SW480 (cell line): Measurements from ENCODE around the gene PEG3.
"Not testable (repeated sequence)": the region's sequence is repeated elsewhere in the genome, so short reads cannot be mapped to it uniquely, and the experiment has no call there.

ENCODE experiments used
- DNase-seq: peaks from one replicate; pipeline ENCODE4 v3.0.0-alpha.2; 2016; ENCODE audit warnings: low spot score

The PEG3 gene

DNA sequence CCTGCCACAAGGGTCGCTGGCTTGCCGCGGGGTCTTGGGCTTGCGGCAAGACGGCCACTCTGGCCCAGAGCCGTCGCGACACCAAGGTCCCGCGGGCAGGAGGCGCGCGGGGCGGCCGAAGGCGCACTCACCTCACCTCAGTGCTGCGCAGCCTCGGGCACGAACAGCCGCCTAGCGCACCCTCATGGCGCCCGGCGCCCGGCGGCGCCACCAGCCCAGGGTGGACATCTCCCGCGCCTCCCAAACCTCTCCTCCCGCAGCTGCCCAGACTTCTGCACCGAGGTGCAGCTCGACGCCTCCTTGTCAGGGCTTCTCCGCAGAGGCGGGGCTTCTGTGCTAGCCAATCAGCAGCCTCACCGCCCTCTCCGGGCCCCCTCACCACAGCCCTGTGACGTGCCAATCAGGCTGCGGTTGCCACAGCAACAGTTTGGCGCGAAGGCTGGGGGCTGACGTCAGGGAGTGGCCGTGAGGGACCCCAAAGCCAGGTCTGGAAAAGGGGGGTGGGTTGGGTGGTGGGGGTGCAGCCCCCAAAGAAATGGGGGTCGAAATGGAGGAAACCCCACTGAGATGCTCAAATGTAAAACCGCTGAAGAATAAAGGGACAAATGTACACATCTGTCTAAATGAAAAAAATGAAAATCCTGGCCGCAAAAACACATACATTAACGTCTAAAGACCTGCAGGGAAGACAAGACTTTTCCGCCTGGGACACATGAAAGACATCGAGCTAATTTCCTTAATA, at the start of gene PEG3, which contains the start of gene ZIM2:
TSS of gene PEG3 (minus strand) at position 276 of the 742 bp plus-strand sequence. CDS start 16,071 bp downstream, outside the sequence.
TSS of gene ZIM2 (minus strand) at position 276 of the 742 bp plus-strand sequence. CDS start 16,449 bp downstream, outside the sequence.
- no peak for DNase-seq

DNA sequence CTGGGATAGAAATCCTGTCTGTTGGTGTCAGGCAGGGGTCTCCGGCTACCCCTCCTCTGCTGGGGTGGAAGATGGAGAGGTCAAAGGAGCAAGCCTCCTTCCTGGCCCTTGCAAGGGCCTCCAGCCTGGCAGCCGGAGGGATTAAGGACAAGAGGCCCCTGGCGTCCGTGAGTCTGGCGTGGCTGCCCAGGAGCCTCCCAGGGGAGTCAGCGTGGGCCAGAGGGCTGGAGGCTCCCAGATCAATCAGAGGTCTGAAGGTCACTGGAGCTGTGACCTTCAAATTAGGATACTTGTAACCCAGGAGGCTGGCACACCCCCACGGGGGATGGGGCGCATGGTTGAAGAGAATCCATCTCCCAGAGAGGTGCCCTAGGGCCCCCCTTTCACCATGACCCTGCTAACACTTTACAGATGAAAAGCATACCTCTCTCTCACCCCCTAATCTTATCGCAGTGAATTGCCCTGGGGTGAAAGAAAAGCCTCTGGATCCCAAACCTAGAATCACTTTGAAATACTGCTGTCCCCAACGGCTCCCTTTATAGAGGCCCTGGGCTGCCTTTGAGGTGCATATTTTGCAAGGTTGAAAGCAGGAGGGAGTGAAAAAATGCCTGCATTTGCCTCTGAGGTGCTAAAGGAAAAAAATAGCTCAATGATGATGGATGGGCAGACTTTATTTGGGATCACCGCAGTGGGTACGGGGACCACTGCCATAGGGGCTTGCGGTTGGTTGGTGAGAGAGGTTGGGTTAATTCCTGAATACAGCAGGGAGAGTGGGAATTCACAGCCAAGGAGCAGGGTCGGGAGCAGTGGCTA, 44.9 kb upstream of the PEG3 start:
- DNase-seq = no peak

DNA sequence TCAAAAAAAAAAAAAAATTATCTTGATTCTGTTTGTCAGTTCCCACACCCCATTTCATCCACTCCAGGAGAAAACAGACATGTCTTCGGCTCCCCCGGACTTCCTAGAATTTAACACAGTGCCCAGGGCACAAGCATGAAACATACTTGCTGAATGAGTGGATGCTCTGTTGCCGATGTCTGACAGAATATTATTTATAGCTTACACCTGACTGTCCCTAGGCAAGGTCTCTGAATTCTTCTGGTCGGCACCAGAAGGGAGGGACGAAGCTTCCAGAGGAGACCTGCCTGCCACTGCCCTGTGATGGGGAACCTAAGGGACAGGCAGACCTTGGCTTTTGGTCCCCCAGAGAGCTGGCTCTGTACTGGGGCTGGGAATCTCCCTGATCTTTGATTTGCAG, 43.9 kb upstream of the PEG3 start:
- no peak for DNase-seq

DNA sequence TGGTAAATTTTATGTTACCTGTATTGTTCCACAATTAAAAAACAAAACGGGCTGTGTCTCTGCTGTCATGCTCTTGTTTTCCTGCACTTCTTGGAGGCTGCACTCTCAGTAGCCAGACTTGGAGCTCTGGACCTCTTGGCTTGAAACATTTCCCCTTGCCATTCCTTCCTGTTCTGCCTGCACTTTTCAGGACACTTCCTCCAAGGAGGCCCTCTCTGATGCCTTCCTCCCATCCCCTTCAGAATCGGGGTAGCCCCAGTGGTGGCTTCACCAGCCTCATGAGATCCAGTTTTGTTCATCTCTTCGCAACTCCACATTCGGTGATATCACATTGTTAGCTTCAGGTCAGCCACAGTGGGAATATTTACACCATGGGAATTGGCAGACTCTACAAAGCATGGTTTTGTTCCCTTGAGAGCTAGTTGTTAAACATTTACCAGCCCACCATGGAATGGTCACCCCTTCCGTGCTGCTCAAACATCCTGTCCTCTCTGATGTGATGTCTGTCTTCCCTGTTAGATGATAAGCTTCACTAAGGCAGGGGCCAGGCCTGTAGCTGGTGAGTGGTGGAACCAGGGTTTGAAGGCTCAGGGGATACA, 40.2 kb upstream of the PEG3 start:
- DNase-seq = no peak

DNA sequence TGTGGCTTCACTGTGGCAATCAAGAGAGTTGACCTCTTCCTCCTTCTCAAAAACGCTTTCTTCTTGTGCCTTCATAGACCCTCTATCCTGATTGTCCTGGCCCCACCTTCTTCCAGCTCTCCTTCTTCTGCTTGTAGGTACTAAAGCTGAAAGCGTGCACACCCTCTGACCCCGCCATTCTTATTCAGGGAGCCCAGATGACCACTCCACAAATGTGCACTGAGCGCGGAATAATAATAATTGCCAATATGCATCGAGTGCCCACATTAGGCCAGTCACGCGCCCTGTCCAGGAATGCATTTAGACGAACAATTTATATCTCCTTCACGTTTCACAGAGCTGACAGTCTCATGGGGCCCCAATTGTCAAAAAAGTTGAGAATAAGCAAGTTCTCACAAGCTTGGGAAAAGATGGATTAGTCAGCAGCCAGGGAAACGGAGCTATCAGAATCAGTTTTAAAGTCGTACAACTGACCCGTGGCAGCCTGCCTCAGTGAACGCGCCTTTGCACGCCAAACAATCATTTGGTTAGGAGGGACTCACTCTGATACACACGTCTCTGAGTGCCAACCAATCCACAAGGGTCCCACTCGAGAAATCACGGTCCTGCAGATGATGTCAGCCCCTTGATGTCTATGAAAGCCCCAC, 36.7 kb upstream of the PEG3 start:
- no peak for DNase-seq

DNA sequence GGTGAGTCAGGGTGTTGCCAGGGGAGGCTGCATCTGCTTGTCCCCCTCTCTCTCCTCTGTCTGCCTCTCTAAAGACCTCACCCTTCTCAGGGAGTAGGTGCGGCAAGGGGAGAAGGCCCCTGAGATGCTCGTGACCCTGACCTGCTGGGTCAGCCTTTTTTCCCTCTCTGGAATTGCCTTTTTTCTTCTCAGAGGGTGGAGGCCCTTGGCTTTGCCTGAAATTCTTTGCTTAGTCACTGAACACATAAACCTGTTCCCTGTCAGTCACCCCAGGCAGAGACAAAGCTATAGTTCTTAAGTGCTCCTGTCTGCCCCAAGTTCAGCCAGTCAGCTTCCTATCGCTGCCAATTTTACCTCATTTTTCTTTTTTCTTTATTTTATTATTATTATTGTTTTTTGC, 35.2 kb upstream of the PEG3 start:
- no peak for DNase-seq

DNA sequence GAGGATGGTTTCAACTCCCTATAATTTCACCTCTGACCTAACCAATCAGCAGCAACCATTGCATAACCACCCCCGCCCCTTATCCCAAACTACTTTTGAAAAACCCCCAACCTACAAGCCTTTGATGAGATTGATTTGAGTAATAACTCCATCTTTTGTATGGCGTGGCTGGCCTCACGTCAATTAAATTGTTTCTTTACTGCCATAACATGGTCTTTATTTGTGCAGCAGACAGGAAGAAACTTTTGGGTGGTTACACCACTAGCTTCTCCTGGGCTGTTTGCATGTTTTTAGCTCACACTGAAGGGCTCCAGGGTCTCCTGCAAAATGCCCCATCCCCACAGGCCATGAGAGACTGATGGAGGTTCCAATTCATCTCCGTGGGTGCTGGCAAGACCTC, 34.0 kb upstream of the PEG3 start:
- DNase-seq = no peak

DNA sequence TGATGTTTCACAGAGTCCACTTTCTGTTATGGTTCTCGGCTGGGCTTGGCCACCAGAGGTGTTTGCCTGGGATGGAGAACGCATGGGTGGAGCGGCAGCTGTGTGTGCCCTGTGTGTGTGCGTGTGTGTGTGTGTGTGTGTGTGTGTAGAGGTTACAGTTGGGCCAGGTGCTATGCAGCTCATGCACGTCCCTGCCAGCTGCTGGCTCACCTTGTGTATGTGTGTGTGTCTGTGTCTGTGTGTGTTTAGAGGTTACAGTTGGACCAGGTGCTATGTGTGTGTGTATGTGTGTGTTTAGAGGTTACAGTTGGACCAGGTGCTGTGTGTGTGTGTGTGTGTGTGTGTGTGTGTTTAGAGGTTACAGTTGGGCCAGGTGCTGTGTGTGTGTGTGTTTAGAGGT, 33.0 kb upstream of the PEG3 start:
- DNase-seq = no peak

DNA sequence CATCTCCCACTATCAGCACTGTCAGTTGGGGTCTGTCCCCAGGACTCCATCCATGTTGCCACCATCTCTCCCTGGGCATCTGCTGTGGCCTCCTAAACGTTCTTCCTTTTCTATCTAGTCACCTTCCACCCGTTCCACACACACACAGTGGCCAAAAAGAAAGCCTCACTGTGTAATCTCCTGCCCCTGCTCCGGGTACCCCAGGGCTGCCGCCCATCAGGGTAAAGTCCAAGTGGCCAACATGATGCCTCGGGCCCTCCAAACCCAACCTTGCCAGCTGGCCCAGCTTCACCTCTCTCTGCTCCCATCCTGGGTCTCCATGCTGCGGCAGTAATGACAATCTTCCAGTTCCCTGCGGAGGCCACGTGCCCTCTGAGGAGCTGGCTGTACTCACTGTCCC, 29.4 kb upstream of the PEG3 start:
- no peak for DNase-seq

DNA sequence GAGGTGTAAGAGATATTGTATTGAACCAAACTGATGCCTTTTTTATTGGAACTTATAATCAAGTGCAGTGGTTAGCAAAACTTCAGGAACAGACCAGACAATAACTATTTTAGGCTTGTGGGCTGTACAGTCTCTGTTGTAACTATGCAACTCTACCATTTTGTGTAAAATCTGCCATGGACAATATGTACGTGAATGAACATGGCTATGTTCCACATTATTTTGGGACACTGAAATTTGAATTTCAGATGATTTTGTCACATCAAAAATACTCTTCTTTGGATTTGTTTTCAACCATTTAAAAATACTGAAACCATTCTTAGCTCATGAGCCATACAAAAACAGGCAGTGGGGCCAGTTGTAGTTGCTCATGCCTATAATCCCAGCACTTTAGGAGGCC, 27.9 kb upstream of the PEG3 start:
- DNase-seq = no peak

DNA sequence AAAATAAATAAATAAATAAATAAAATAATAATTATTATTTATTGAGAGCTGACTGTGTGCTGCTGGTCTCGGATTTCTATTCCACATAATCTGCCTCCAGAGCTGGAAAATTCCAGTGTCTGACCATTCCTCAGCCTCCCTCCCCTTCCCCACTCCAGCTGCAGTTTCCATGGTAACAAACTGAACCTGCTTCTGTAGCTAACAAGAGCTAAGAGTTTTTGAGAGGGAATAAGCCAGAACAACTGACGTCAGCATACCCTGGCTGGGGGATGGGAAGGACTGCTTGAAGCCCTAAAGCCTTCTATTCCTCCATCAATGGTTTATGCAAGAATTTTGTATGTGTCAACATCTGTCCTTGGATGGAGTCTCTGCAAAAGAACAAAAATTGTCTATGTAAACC, 26.0 kb upstream of the PEG3 start:
- no peak for DNase-seq

DNA sequence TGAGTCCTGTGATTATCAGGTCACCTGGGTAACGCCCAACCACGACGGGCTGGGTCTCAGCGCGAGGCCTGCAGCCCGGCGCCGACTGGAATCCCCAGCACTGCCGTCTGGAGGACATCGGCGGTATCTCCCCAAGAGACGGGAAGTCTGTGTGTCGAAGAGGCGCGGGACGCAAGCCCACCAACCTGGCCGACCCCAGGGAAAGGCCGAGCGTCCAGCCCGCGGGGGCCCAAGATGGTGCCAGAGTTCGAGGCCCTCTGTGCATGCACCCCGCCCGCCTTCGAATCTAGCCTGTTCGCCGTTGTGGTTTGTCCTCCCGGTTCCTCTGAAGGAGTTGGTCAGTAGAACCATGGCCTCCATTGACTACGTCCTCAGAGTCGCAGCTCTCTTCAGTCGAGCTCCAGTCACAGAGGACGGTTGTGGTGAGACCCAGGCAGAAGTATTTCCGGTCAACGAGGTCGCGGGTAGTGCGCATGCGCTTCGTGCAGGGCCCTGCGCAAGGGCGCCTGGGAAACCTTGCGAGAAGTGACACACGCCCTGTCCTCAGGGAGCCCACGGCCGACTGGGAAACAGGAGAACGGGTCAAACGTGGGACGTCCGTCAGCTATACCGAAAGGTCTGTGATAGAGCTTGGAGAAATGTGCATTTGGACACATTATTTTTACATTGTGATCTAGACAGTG, 24.1 kb upstream of the PEG3 start:
- DNase-seq = no peak

DNA sequence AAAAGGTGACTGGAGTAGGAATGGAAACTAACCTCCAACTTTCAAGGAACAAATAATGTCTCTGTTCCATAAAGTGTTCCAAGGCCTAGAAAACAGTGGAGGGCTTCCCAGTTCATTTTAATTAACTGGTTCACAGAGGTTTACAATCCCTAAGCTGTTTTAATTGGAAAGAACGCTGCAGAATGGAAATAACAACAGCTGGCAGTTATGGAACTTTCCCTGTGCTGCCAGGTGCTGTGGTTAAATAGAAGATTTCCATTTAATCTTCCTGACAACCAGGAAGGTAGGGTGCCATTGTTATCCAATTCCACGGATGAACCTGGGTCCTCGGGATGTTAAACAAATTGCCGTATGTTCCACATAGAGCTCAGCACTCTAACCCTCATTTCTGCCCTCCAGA, 22.2 kb upstream of the PEG3 start:
- DNase-seq = no peak

DNA sequence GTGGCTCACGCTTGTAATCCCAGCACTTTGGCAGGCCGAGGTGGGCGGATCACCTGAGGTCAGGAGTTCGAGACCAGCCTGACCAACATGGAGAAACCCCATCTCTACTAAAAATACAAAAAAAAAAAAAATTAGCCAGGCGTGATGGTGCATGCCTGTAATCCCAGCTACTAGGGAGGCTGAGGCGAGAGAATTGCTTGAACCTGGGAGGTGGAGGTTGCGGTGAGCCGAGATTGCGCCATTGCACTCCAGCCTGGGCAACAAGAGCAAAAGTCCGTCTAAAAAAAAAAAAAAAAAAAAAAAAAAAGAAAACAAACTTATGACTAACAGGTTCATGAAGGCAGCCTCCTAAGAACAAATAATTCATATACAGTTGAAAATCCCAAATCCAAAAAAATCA, 19.9 kb upstream of the PEG3 start:
- not testable (repeated sequence) for DNase-seq

DNA sequence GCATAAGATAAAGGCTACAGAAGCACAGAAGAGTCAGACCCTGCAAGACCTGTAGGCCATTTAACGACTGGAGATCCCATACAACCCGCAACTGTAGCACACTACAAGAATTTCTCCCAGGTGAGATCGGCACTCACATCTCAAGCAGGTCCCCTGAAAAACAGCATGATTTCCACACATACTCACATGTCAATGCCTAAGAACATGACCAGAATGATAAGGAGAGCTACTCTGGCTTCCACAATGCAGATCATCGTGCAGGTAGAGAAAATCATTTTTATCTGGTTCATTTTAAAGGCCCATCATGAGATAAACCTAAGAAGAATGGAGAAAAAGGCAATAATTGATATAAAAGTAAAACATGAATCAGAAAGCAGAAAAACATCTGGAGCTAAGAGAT, 17.5 kb upstream of the PEG3 start:
- no peak for DNase-seq

DNA sequence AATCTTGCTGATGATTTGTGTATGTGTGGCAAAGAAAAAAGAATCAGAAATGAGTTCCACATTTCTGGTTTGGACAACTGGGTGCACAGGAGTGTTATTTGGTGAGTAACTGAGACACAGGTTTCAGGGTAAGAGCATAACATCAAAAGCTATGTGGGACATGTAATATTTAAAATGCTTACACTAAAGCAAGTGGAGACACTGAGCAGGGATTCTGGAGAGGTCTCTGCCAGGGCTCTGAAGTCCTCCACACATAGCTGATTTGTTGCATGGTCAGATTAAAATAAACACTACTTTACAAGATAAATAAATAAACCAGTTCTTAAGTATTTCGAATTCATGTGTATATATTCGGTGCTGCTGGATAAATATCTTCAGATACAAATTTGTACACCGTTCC, 16.3 kb upstream of the PEG3 start:
- no peak for DNase-seq

DNA sequence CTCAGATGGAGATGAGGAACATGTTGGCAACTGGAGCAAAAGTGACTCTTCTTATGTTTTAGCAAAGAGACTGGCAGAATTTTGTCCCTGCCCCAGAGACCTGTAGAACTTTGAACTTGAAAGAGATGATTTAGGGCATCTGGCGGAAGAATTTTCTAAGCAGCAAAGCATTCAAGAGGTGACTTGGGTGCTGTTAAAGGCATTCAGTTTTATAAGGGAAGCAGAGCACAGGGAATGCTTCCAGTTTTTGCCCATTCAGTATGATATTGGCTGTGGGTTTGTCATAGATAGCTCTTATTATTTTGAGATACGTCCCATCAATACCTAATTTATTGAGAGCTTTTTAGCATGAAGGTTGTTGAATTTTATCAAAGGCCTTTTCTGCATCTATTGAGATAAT, 11.8 kb upstream of the PEG3 start:
- not testable (repeated sequence) for DNase-seq

DNA sequence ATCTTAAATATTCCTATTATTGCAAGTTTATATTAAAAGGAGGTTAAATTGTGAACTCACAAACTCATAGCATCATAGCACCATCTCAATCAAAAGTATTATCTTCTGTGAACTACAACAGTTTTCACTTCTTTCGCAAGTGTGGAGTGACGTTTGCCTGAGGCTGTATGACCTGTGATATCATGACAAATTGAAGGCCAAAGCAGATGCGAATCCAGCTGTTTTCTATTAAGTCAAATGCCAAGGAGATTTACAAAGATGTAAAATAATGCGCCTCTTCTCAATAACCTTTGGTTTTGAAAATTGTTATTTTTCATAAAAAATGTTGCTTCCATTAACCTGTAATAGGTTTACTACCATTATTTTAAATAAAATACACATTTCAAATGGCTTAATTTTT, 7.6 kb upstream of the PEG3 start:
- DNase-seq = no peak

DNA sequence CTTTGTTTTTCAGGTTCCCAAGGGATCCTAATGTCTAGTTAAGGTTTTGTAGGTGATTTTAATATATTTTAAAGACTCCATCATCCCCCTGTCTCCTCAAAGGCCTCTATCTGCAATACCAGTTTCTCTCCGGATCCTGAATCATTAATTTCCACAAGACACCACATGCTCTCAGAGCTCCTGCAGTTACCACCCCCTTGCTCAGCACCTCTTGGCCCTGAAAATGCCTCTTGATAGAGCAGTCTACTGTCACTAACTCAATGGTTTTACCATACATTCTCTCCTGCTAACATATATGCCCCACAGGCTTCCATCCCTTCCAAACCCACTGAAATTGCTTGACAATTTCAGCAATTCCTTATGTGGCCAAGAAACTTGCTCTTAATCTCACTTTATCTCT, 1.9 kb upstream of the PEG3 start:
- DNase-seq = no peak

DNA sequence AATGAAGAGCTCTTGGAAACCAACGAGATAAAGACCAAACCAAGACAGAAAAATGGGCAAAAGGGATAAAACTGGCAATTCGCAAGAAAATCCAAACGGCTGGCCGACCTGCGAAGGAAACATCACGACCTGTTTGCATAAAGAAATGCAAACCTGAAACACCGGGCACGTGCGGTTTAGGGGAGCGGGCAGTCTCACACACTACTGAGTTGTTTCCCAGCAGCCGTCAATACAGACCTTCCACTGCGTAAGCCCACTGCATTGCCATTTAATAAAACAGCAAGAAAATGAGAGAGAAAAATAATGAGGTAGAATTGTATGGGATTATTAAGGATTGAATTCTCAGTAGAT, 642 bp upstream of the PEG3 start:
- DNase-seq = no peak

DNA sequence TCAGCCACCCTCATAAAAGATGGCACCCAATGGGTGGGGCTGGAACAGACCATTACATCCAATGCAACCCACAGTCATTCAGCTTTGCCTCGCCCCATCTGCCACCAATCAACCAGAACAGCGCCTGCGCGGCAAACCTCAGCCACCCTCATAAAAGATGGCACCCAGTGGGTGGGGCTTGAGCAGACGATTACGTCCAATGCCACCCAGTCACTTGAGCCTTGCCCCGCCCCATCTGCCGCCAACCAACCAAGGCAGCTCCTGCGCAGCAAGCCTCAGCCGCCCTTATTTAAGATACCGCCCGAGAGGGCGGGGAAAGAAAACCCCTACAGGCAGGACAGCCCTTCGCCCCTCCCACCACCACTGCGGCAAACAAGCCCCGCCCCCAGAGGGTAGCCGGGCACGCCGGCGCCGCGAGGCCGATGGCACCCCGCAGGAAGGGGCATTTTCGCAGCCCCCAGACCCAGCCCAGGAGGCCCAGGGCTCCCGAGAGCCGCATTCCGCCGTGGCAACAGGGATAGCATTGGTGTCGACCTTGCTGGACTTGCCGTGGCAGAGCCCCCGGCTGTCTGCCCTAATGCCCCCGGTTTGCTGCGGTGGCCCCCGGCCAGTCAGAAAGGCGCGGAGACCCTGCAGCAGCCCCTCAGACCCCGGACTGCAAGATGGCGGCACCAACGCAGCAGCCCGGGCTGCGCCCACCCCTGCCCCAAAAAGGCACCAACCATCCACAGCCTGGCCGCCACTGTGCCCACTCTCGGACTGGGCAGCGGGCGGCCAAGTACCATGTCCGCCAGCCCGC, 675 bp downstream of the PEG3 start:
- no peak for DNase-seq
